Raji (cell line): ENCODE data around the gene PRG2.

Experiments used
- POLR2A ChIP-seq: IDR thresholded peaks from 2 replicates; pipeline ENCODE4 v1.6.1; 2011; ENCODE audit warnings: low read depth, low read length, control low read depth; ENCODE audit not compliant: insufficient read depth

The PRG2 gene

GRCh38 chr11:57424792-57425564 is 34.5 kb upstream of the PRG2 start:
- TF ChIP-seq POLR2A, result peak; percentile 19; the same call in 1 of the 2 replicates

GRCh38 chr11:57424137-57424791 is 33.8 kb upstream of the PRG2 start:
- no peak for TF ChIP-seq POLR2A

GRCh38 chr11:57422669-57423068 is 32.2 kb upstream of the PRG2 start:
- no peak for TF ChIP-seq POLR2A

- TF ChIP-seq POLR2A, result no peak
Measured at GRCh38 chr11:57421805-57422204, 31.4 kb upstream of the PRG2 start.

GRCh38 chr11:57421066-57421465 is 30.6 kb upstream of the PRG2 start:
- no peak for TF ChIP-seq POLR2A

- TF ChIP-seq POLR2A, result no peak
Measured at GRCh38 chr11:57419146-57419545, 28.7 kb upstream of the PRG2 start.

GRCh38 chr11:57418131-57418530 is 27.7 kb upstream of the PRG2 start:
- no peak for TF ChIP-seq POLR2A

GRCh38 chr11:57417056-57417455 is 26.6 kb upstream of the PRG2 start:
- TF ChIP-seq POLR2A, result no peak

GRCh38 chr11:57416436-57416835 is 26.0 kb upstream of the PRG2 start:
- TF ChIP-seq POLR2A, result no peak

GRCh38 chr11:57414612-57415212 is 24.3 kb upstream of the PRG2 start:
- no peak for TF ChIP-seq POLR2A

- no peak for TF ChIP-seq POLR2A
Measured at GRCh38 chr11:57413681-57414080, 23.2 kb upstream of the PRG2 start.

- TF ChIP-seq POLR2A, result no peak
Measured at GRCh38 chr11:57410287-57410686, 19.8 kb upstream of the PRG2 start.

- no peak for TF ChIP-seq POLR2A
Measured at GRCh38 chr11:57409321-57410100, 19.1 kb upstream of the PRG2 start.

GRCh38 chr11:57408771-57409170 is 18.3 kb upstream of the PRG2 start:
- no peak for TF ChIP-seq POLR2A

GRCh38 chr11:57407941-57408475 is 17.6 kb upstream of the PRG2 start:
- TF ChIP-seq POLR2A, result no peak
